Tibial artery (tissue), 4 donors: ENCODE measurements around the gene SLC9A1.

Experiments
- DNase-seq, 2 donors: peaks; one replicate each; pipeline ENCODE4 v3.0.0-alpha.2; 2019
- H3K27ac ChIP-seq, 2 donors: fragments of 200-600 bp; sonication (generic) in 1 of 2; 1 replicate in 1 of 2; 2 replicates in 1 of 2; pipeline ENCODE4 v1.5.1; 2018 to 2019; ENCODE audit warnings: mild to moderate bottlenecking in 1 of 2
- H3K27me3 ChIP-seq, 2 donors: fragments of 200-600 bp; sonication (generic) in 1 of 2; one replicate each; pipeline versions ENCODE4 v1.5.1 to v1.6.0; 2016 to 2019
- H3K36me3 ChIP-seq, 3 donors: fragments of 200-600 bp; sonication (generic) in 2 of 3; one replicate each; pipeline ENCODE4 v1.5.1; 2016 to 2019; ENCODE audit warnings: mild to moderate bottlenecking in 2 of 3
- H3K4me1 ChIP-seq, 4 donors: fragments of 200-600 bp; sonication (generic) in 2 of 4; 1 replicate in 3 of 4; 2 replicates in 1 of 4; pipeline ENCODE4 v1.5.1; 2016 to 2019
- H3K4me3 ChIP-seq, 2 donors: fragments of 200-600 bp; sonication (generic) in 1 of 2; 1 replicate in 1 of 2; 2 replicates in 1 of 2; pipeline ENCODE4 v1.5.1; 2018 to 2019; ENCODE audit warnings: mild to moderate bottlenecking in 2 of 2
- H3K9me3 ChIP-seq, 3 donors: fragments of 200-600 bp; sonication (generic) in 1 of 3; one replicate each; pipeline ENCODE4 v1.5.1; 2016 to 2019
- intact Hi-C: fragments of 100-400 bp; cut with DNase I; formaldehyde crosslinking; loops from one replicate; pipeline ENCODE4 v1.15.0; 2023; ENCODE audit warnings: low total_unique reads
- TF ChIP-seq, protein P1 (sequence below), 2 experiments: fragments of 200-600 bp in 1 of 2; fragments of 450-650 bp in 1 of 2; IDR thresholded peaks; one replicate each; pipeline ENCODE4 v1.5.1; 2017 to 2019; ENCODE audit warnings: antibody characterized with exemption in 2 of 2, mild to moderate bottlenecking in 1 of 2, moderate library complexity in 1 of 2

The SLC9A1 gene

DNA sequence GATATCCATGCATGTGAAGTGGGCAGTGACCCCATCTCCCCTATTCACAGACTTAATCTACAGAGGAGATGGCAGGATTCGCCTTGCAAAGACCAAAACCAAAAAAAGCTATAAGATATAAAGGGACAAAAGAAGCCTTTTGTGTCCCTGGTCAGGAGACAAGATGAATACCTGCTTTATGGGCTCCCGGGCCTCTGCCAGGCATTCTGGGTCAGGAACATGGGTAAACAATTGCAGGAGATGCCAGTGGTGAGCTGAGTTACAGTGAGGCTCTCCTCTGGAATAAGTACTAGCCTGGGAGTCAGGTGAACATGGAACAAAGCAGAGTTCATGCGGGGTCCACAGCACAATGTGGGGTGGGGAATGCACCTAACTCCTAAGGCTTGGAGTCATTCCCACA is 4.7 kb downstream of the SLC9A1 start:
- no peak overlapping the region for H3K27ac ChIP-seq
- TF ChIP-seq, protein P1, sequence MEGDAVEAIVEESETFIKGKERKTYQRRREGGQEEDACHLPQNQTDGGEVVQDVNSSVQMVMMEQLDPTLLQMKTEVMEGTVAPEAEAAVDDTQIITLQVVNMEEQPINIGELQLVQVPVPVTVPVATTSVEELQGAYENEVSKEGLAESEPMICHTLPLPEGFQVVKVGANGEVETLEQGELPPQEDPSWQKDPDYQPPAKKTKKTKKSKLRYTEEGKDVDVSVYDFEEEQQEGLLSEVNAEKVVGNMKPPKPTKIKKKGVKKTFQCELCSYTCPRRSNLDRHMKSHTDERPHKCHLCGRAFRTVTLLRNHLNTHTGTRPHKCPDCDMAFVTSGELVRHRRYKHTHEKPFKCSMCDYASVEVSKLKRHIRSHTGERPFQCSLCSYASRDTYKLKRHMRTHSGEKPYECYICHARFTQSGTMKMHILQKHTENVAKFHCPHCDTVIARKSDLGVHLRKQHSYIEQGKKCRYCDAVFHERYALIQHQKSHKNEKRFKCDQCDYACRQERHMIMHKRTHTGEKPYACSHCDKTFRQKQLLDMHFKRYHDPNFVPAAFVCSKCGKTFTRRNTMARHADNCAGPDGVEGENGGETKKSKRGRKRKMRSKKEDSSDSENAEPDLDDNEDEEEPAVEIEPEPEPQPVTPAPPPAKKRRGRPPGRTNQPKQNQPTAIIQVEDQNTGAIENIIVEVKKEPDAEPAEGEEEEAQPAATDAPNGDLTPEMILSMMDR (IDR thresholded peaks at IDR 0.05), result no peak
- no peak overlapping the region for H3K4me3 ChIP-seq
- intact Hi-C loops, result loop anchor here (5.0 kb wide), 1 partner anchor 33 kb away; no protein-coding TSS in a partner anchor
- no peak for DNase-seq
- H3K4me1 ChIP-seq, result peaks cover 0 to 72% (median 48%) of the 10 kb centered on the region in 4 donors
- no peaks in the 10 kb centered on the region for H3K27me3 ChIP-seq
- no peaks in the 10 kb centered on the region for H3K36me3 ChIP-seq
- H3K9me3 ChIP-seq, result no peaks in the 10 kb centered on the region

GRCh38 chr1:27149762-27150113 is 5.2 kb downstream of the SLC9A1 start:
- H3K4me3 ChIP-seq, result no peak overlapping the region
- intact Hi-C loops, result loop anchor here (5.0 kb wide), 1 partner anchor 32 kb away; no protein-coding TSS in a partner anchor
- DNase-seq, result no peak
- H3K27me3 ChIP-seq, result no peaks in the 10 kb centered on the region
- H3K36me3 ChIP-seq, result no peaks in the 10 kb centered on the region
- H3K9me3 ChIP-seq, result no peaks in the 10 kb centered on the region
- TF ChIP-seq, protein P1 (IDR thresholded peaks at IDR 0.05), result no peak
- peaks cover 0 to 77% (median 53%) of the 10 kb centered on the region in 4 donors for H3K4me1 ChIP-seq
- no peak overlapping the region for H3K27ac ChIP-seq

DNA sequence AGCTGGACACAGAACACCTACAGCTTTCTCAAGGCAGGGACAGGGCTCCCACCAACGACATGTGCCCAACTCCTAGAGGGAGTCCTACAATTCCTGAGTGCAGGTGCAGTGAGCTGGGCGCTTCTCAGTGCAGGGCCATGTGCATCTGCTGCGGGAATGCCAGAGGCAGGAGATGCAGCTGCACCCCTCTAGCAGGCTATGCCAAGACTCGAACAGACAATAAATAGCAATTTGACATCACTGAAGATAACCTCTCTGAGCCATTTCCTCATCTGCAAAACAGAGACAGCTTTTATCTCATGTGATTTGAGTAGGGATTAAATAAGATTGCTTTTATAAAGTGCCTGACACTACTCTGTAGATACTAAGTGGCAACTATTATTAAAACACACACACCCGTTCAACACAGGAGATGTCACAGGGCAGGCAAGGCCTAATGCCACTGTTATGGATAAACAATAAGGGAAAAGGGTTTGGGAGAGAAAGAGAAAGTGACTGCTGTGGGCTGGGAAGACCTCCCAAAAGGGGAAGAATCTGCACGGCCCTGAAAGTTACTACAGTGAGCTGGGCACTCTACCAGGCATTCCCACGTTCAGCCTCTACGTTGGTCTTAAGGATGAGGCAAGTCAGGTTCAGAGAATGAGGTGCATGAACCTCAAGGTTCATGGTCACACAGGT is 5.7 kb downstream of the SLC9A1 start:
- Histone ChIP-seq H3K27ac (no peak overlapping the region), H3K9me3 (no peaks in the 10 kb centered on the region), H3K4me3 (no peak overlapping the region), H3K27me3 (no peaks in the 10 kb centered on the region), H3K4me1 (peaks cover 0 to 80% (median 54%) of the 10 kb centered on the region in 4 donors), H3K36me3 (no peaks in the 10 kb centered on the region)
- DNase-seq, result no peak
- intact Hi-C loops, result no loop called here
- TF ChIP-seq, protein P1 (IDR thresholded peaks at IDR 0.05), result no peak

DNA sequence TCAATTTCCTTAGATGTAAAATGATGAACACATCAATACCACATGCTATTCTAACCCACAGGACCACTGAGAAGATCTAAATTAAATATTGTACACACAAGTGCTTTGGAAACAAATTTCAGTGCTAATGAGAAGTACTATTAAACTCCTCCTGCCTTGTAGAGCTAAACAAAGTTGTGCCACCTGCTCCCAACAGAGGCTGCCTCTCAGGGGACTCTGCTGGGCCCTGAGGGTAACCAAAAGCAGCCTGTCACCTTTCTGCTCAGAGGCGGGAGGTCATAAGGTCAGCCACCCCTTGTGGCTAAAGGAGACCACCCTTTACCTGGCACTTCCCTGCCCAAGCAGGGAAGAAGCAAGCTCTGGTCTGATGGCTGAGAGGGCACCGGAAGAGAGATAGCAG is 6.3 kb downstream of the SLC9A1 start:
- Histone ChIP-seq H3K27me3 (no peaks in the 10 kb centered on the region), H3K4me1 (peaks cover 0 to 80% (median 49%) of the 10 kb centered on the region in 4 donors), H3K9me3 (no peaks in the 10 kb centered on the region), H3K27ac (no peak overlapping the region), H3K36me3 (no peaks in the 10 kb centered on the region), H3K4me3 (no peak overlapping the region)
- TF ChIP-seq, protein P1 (IDR thresholded peaks at IDR 0.05), result no peak
- intact Hi-C loops, result no loop called here
- no peak for DNase-seq

DNA sequence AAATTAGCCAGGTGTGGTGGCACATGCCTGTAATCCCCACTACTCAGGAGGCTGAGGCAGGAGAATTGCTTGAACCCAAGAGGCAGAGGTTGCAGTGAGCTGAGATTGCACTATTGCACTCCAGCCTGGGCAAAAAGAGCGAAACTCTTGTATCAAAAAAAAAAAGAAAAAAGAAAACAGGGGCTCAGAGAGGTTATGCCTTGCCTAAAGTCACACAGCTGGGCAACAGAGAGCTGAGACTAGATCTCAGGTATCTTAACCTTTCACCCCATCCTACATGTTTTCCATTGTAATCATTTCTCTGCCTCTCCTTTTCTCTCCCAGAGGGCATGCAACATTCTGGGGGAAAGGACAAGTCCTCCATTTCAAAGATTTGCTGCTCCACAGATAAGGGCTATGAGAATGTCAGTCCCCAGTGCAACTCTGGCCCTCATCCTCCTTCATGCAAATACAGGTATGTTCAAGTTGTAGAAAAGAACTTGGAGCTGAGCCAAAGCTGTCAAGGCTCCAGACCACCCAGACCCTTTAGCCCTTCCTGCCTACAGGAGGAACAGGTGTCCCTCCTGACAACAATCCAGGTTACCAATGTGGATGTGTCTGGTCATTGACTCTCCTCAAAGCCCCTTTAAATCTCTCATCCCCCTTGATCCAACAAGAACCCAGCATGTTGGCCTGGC is 6.9 kb downstream of the SLC9A1 start:
- TF ChIP-seq, protein P1 (IDR thresholded peaks at IDR 0.05), result no peak
- Histone ChIP-seq H3K27me3 (no peaks in the 10 kb centered on the region), H3K36me3 (no peaks in the 10 kb centered on the region), H3K9me3 (no peaks in the 10 kb centered on the region), H3K27ac (no peak overlapping the region), H3K4me3 (no peak overlapping the region), H3K4me1 (peaks cover 0 to 80% (median 46%) of the 10 kb centered on the region in 4 donors)
- DNase-seq, result no peak
- intact Hi-C loops, result no loop called here
